KBM-7 (cell line): ENCODE data around the gene OGA.
"Not testable (repeated sequence)": the region's sequence is repeated elsewhere in the genome, so short reads cannot be mapped to it uniquely, and the experiment has no call there.

Experiments used
- DNase-seq: peaks from one replicate; pipeline ENCODE4 v3.0.0-alpha.2; 2015
- in situ Hi-C: fragments of 300-500 bp; cut with MboI; formaldehyde crosslinking; loops from 2 replicates; pipeline ENCODE4 v1.14.3; 2020; ENCODE audit warnings: low sequenced_read_pairs, low pct_unique_long_range_greater_than_20kb, mixed read lengths

The OGA gene

DNA sequence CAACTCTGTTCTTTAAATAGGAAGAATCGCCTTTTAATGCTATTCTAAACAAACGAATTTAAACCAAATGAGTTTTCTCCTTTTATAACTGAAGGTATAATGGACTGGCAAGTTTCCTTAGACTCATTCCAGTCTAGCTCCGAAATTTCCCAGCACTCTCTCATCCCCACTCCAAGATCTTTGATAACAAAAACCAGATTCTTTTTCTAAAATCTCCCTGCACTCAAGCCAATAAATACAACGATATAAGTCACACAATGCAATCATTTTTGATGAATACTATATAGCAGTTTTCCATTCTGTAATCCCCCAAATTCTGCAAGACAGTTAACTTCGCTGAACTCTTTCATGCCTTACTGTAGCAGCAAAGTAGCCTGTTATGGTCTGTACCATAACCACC is 1.9 kb downstream of the OGA start:
- no peak for DNase-seq
- in situ Hi-C loops: no loop called here

DNA sequence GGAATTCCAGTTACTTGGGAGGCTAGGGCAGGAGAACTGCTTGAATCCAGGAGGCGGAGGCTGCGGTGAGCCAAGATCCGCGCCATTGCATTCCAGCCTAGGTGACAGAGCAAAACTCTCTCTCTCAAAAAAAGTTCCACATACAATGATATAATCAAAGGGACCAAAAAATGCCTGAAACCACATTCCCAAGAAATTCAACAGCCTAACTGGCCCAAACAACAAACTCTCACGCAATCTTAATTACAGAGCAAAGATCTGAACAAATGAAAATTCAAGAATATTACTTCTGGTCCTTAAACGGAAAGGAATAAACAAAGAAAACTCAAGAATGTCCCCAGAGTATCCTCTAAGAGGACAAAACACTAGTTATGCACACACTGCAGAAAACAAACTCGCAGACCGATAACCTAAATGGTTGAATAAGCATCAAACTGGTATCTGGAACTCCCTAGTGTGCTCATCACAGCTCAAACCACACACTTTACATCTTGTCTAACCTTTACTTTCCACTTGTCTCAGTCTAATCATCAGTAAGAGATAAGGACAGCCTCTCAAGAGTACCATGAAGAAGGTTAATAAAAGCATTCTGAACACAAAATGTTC is 3.7 kb downstream of the OGA start:
- no peak for DNase-seq
- in situ Hi-C loops: no loop called here

DNA sequence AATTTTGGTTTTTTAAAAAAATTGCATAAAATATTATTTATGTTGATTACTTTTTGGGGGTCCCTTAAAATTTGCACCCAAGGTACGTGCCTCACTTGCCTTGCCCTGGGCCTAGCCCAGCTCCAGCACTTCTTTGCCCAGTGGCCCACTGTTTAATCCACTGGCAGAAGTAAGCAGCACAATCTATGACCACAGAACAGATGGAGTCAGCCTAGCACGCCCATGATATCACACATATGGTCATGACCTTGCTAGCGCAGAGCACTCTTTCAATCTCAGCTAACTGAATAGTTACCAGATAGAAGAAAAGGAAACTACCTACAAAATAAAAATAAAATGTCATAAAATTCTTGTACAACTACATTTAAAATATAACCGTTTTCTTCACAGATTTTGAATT is 5.6 kb downstream of the OGA start:
- in situ Hi-C loops: no loop called here
- no peak for DNase-seq

DNA sequence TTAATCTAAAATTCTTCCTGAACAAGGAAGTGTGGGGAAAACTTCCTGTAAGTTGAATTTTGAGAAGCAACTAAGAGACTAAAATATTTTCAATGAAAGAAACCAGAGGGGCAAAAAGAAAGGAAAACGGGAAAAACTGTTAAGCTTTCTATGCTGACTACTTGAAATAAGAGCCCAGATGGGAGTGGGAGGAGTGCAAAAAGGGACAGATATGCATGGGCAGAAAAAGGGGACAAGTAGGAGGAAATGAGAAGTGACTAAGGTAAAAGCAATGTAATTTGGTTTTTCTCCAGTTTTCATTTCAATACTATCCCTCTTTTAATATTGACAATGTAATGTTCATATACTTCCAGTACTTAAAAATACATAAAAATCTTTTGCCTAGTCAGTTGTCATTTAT is 11.1 kb downstream of the OGA start:
- in situ Hi-C loops: no loop called here
- no peak for DNase-seq

GRCh38 chr10:101803511-101803910 is 14.7 kb downstream of the OGA start:
- DNase-seq: no peak
- in situ Hi-C loops: no loop called here

- in situ Hi-C loops: no loop called here
- DNase-seq: no peak
Measured at GRCh38 chr10:101797403-101798059, 20.7 kb downstream of the OGA start.

DNA sequence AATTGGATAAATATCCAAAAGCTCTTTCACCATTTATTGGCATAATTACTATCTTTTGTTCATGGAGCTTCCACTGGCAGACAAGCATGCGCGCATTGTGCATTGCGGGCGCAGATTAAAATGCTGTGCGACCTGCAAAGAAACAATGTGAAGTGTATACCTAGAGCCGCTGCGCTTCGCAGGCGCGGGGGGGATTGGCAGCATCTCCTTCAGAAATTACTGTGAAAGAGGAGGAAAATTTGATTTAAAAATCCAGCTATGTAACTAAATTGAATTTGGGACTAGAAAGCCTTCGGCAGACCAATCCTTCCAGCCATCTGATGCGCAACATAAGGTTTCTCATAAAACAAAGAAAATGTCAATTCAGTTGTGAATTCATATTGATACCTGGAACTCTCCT is 24.7 kb downstream of the OGA start:
- no peak for DNase-seq
- in situ Hi-C loops: no loop called here

GRCh38 chr10:101789686-101790085 is 28.6 kb downstream of the OGA start:
- in situ Hi-C loops: no loop called here
- DNase-seq: no peak

GRCh38 chr10:101789231-101789630 is 29.0 kb downstream of the OGA start:
- DNase-seq, in situ Hi-C loops: not testable (repeated sequence)

- in situ Hi-C loops: no loop called here
Measured at GRCh38 chr10:101785801-101786200, 32.4 kb downstream of the OGA start.

DNA sequence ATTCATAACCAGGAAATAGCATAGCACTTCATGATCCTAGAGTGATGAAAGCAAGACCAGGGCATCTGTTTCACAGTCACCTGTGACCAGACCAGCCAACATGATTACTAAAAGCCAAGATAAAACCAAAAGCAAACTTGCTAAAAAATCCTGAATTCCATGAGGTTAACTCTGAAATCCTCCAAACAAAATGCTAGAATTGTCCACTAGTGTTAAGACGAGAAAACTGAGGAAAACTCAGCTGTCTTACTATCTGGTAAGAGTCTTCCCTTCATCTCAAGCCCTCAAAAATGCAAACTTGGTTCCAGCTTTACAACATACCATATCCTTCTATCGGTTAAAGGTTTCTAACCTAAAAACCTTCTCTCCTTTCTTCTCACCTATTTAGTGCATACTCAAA is 33.7 kb downstream of the OGA start:
- in situ Hi-C loops: no loop called here
- DNase-seq: no peak

More at GRCh38 chr10:101785801-101786200, 32.4 kb downstream of the OGA start:
- no peak for DNase-seq

DNA sequence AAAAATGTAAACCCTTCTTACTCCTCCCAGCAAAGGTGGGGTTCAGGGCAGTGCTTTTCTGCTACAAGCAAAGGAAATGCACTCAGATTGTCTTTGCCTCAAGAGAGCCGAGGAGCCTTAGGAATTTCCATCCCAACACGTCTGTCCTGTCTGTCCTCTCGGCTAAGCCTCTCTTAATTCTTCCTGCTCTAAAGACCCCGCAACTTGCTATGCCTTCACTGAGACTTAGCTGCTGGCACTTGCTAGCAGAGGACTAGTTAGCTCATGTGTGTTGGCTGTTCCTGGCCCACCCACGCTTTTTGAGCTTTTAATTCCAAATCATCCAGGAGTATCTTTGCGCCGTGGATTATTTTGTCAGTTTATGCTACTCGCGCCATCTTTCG is 34.5 kb downstream of the OGA start:
- in situ Hi-C loops: no loop called here
- DNase-seq: no peak

DNA sequence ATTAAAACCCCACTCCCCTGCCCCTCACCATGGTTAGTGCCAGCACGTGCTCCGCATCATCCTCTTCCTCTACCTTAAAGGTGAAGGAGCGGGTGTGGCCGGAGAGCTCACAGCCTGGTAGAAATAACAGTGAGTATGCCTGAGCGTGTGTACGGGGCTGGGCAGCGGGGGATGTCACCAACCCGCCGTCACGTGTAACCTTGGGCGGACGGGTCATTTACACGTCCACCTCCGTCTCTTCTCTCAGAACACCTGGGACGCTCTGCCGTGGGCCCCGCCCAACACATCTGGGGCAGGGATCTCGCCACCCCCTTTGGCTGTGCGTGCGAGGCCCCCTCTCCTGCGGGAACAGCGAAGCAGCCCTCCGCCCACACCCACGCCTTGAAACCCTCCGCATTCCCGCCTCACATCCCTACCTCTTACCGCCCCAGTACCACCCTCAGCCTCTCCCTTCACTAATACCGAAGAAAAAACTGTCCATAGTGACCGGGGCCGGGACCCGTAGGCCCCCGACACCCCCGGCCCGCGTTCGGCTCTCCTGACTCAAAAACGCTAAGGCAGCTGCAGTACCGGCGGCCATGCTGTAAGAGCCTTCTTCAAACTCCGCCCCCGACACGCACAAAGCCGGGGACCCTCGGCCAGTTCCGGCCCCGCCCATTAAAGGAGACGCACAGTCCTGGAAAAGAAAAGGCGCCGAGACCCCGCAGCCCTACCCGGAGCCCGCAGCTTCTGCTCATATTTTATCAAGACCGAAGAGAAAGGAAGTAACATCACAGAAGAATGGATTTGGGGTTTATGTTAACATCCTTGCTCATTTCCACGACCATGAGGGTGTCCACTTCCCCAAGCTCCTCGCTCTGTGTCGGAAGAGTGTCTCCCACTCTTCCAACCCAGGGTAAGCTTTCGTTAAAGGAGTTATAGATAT is 35.2 kb downstream of the OGA start, which contains the start of gene NPM3:
NPM3 (minus strand) TSS at position 636 of the 925 bp plus-strand sequence; CDS start at position 580, 56 bp downstream.
- DNase-seq: peak; percentile 84
- in situ Hi-C loops: no loop called here

DNA sequence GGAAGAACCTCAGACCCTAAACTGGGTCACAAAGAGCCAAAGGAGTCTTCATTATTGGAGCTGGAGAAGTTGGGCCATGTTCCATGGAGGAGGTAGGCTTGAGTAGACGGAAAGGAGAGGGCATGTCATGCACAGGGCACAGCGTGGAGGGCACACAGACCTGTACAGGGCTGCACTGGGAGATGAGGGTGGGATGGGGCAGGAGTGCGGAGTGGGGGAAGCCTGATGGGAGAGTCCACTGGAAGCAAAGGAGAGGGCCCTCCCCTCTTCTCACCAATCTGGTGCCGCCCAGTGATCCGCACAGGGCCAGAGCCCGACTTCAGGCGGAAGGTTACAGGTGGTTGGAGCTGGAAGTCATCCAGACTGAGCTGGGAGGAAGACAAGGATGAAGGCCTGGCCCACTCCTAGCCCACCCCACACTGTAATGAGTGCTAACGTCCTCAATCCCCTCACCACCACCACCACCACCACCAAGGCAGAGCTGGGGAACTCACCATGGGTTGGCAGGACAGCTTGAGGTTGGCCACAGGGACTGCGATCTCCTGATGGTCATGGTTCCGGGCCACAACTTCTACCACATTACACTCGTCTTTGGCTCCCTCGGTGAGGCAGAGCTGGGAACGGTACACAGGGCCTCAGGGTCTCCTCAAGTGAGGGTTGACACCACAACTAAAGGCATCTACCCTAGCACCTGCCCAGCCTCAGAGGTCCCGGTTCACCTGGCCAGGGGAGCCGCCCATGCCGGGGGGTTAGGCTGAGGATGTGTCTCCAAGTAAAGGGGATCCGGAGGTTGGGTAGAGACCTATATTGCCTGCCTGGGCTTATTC is 36.0 kb downstream of the OGA start:
- in situ Hi-C loops: no loop called here
- no peak for DNase-seq

- DNase-seq: no peak
- in situ Hi-C loops: no loop called here
Measured at GRCh38 chr10:101781655-101781983, 36.6 kb downstream of the OGA start.

GRCh38 chr10:101780818-101781654 is 37.2 kb downstream of the OGA start:
- DNase-seq: peak; percentile 76
- in situ Hi-C loops: no loop called here

DNA sequence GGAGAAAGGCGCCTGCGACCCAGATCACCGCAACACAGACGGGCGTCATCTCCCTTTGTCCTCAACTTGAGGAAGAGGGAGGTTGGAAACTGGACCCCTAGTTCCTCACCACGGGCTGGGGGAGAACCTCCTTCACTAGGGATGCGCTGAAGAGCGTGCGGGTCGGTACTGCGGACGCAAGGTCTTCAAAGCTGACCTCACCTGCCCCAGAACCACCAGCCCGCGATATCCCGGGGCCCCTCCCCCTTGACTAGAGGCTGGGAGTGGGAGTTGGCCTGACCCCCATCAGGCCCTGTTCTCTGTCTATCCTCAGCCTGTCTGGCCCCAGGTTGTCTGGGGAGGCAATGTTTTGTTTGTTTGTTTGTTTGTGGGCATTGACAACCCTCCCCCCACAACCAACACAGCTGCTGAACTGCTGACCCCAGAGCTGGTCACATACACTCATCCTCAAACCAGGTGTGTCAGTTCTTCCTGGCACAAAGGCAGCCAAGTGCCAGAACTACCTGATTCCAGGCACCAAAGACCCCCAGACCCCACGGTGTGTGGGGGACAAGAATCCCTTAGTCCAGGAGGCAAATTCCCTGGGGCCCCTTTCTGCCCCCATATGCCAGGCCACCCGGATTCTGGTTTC is 37.9 kb downstream of the OGA start:
- no peak for DNase-seq
- in situ Hi-C loops: no loop called here

- in situ Hi-C loops: no loop called here
- peak; percentile 86 for DNase-seq
Measured at GRCh38 chr10:101779544-101780186, 38.6 kb downstream of the OGA start.
